ENCODE results near the gene BCAP31.

- TF ChIP-seq CTCF (IDR thresholded peaks at IDR 0.05) = no peak
- TF ChIP-seq EP300 (IDR thresholded peaks at IDR 0.05) = no peak
- no peak for TF ChIP-seq POLR2A (IDR thresholded peaks at IDR 0.05)
Measured at GRCh38 chrX:153719238-153719637, 4.9 kb downstream of the BCAP31 start.

Measured in ovary (tissue), 3 donors.